Measurements from ENCODE around the gene SEMA5A. TPM values are rescaled to one million over a fixed set of nuclear protein-coding genes. Genes with fewer than 3 reads are reported as not detected.
"Not testable (repeated sequence)": the region's sequence is repeated elsewhere in the genome, so short reads cannot be mapped to it uniquely, and the experiment has no call there.

SEMA5A gene
- total RNA-seq, 4 donors from 2014 or later: 2.3 to 4.7 (median 3.7) TPM

GRCh38 chr5:9409413-9409960 lies 136.4 kb downstream of the SEMA5A start:
- H3K27ac ChIP-seq: no peak overlapping the region
- 74 to 82% methylated on average over 3 to 8 of the region's 10 CpGs for WGBS, 2 donors (ENCODE audit: low coverage in 1 of 2)

GRCh38 chr5:9408964-9409363 lies 136.9 kb downstream of the SEMA5A start:
- no peaks in the 10 kb centered on the region for H3K4me1 ChIP-seq
- no peak overlapping the region for H3K4me3 ChIP-seq
- TF ChIP-seq EP300 (IDR thresholded peaks at IDR 0.05): no peak
- no peak for TF ChIP-seq POLR2AphosphoS5 (IDR thresholded peaks at IDR 0.05)
- no peak for TF ChIP-seq CTCF (IDR thresholded peaks at IDR 0.05)
- TF ChIP-seq POLR2A (IDR thresholded peaks at IDR 0.05): no peak
- ATAC-seq: no peak
- H3K27me3 ChIP-seq: no peaks in the 10 kb centered on the region
- no peaks in the 10 kb centered on the region for H3K36me3 ChIP-seq
- H3K9me3 ChIP-seq: no peaks in the 10 kb centered on the region
- no peak overlapping the region for H3K27ac ChIP-seq
- 94 to 96% methylated on average over 5 of the region's 5 CpGs for WGBS, 2 donors (ENCODE audit: low coverage in 1 of 2)

More at GRCh38 chr5:9409413-9409960, 136.4 kb downstream of the SEMA5A start:
- no peak for TF ChIP-seq EP300 (IDR thresholded peaks at IDR 0.05)
- TF ChIP-seq POLR2AphosphoS5 (IDR thresholded peaks at IDR 0.05): no peak
- TF ChIP-seq CTCF (IDR thresholded peaks at IDR 0.05): no peak
- no peak for TF ChIP-seq POLR2A (IDR thresholded peaks at IDR 0.05)
- Histone ChIP-seq H3K9me3 (no peaks in the 10 kb centered on the region), H3K4me3 (no peak overlapping the region), H3K4me1 (no peaks in the 10 kb centered on the region), H3K36me3 (no peaks in the 10 kb centered on the region), H3K27me3 (no peaks in the 10 kb centered on the region)
- no peak for ATAC-seq

GRCh38 chr5:9405196-9405754 lies 140.6 kb downstream of the SEMA5A start:
- 80 to 88% methylated on average over 1 of the region's 1 CpG for WGBS, 2 donors (ENCODE audit: low coverage in 1 of 2)
- ATAC-seq: no peak
- TF ChIP-seq EP300 (IDR thresholded peaks at IDR 0.05) (no peak), CTCF (IDR thresholded peaks at IDR 0.05) (no peak), POLR2AphosphoS5 (IDR thresholded peaks at IDR 0.05) (no peak), POLR2A (IDR thresholded peaks at IDR 0.05) (no peak)
- Histone ChIP-seq H3K4me1 (no peaks in the 10 kb centered on the region), H3K9me3 (no peaks in the 10 kb centered on the region), H3K27me3 (no peaks in the 10 kb centered on the region), H3K4me3 (no peak overlapping the region), H3K27ac (no peak overlapping the region), H3K36me3 (no peaks in the 10 kb centered on the region)

- Histone ChIP-seq H3K27ac (no peak overlapping the region), H3K36me3 (no peaks in the 10 kb centered on the region), H3K27me3 (no peaks in the 10 kb centered on the region), H3K4me3 (no peak overlapping the region), H3K4me1 (no peaks in the 10 kb centered on the region), H3K9me3 (no peaks in the 10 kb centered on the region)
- TF ChIP-seq POLR2A (IDR thresholded peaks at IDR 0.05) (no peak), CTCF (IDR thresholded peaks at IDR 0.05) (no peak), POLR2AphosphoS5 (IDR thresholded peaks at IDR 0.05) (no peak), EP300 (IDR thresholded peaks at IDR 0.05) (no peak)
- WGBS, 2 donors (ENCODE audit: low coverage in 1 of 2): 62 to 79% methylated on average over 3 to 4 of the region's 4 CpGs
- no peak for ATAC-seq
Measured at GRCh38 chr5:9401786-9402472, 143.9 kb downstream of the SEMA5A start.

GRCh38 chr5:9399783-9400182 lies 146.1 kb downstream of the SEMA5A start:
- not testable (repeated sequence) for H3K4me1 ChIP-seq, H3K27ac ChIP-seq, H3K4me3 ChIP-seq, ATAC-seq, H3K36me3 ChIP-seq, H3K9me3 ChIP-seq, H3K27me3 ChIP-seq
- 95 to 100% methylated on average over 3 to 5 of the region's 5 CpGs for WGBS, 2 donors (ENCODE audit: low coverage in 1 of 2)

Measured in gastroesophageal sphincter (tissue), 4 donors.